ENCODE data around the gene HEATR1.
"Not testable (repeated sequence)": the region's sequence is repeated elsewhere in the genome, so short reads cannot be mapped to it uniquely, and the experiment has no call there.

The HEATR1 gene

GRCh38 chr1:236590553-236591150 lies 13.7 kb downstream of the HEATR1 start:
- DNase-seq = no peak

GRCh38 chr1:236589531-236589930 lies 14.8 kb downstream of the HEATR1 start:
- DNase-seq = no peak

- DNase-seq = no peak
Observed at GRCh38 chr1:236581528-236581927, 22.8 kb downstream of the HEATR1 start.

- not testable (repeated sequence) for DNase-seq
Observed at GRCh38 chr1:236580404-236580803, 23.9 kb downstream of the HEATR1 start.

GRCh38 chr1:236578661-236579060 lies 25.7 kb downstream of the HEATR1 start:
- DNase-seq = no peak

GRCh38 chr1:236577041-236577440 lies 27.3 kb downstream of the HEATR1 start:
- not testable (repeated sequence) for DNase-seq

- DNase-seq = no peak
Observed at GRCh38 chr1:236576004-236576403, 28.3 kb downstream of the HEATR1 start.

- DNase-seq = no peak
Observed at GRCh38 chr1:236575523-236575922, 28.8 kb downstream of the HEATR1 start.

- DNase-seq = no peak
Observed at GRCh38 chr1:236568285-236568894, 35.9 kb downstream of the HEATR1 start.

- no peak for DNase-seq
Observed at GRCh38 chr1:236565530-236565929, 38.8 kb downstream of the HEATR1 start.

GRCh38 chr1:236561976-236562375 lies 42.3 kb downstream of the HEATR1 start:
- DNase-seq = no peak

GRCh38 chr1:236560213-236560771 lies 44.0 kb downstream of the HEATR1 start:
- no peak for DNase-seq

GRCh38 chr1:236558846-236559245 lies 45.5 kb downstream of the HEATR1 start:
- no peak for DNase-seq

GRCh38 chr1:236558081-236558480 lies 46.2 kb downstream of the HEATR1 start:
- DNase-seq = no peak

GRCh38 chr1:236556606-236557005 lies 47.7 kb downstream of the HEATR1 start:
- no peak for DNase-seq

GRCh38 chr1:236553370-236553769 lies 50.9 kb downstream of the HEATR1 start:
- no peak for DNase-seq

GRCh38 chr1:236552901-236553300 lies 51.4 kb downstream of the HEATR1 start:
- no peak for DNase-seq

- no peak for DNase-seq
Observed at GRCh38 chr1:236552096-236552495, 52.2 kb downstream of the HEATR1 start.

- DNase-seq = no peak
Observed at GRCh38 chr1:236550961-236551851, 53.1 kb downstream of the HEATR1 start.

GRCh38 chr1:236548452-236548851 lies 55.9 kb downstream of the HEATR1 start:
- no peak for DNase-seq

GRCh38 chr1:236545621-236546169 lies 58.6 kb downstream of the HEATR1 start:
- no peak for DNase-seq

GRCh38 chr1:236543065-236543669 lies 61.1 kb downstream of the HEATR1 start:
- DNase-seq = no peak

- DNase-seq = no peak
Observed at GRCh38 chr1:236541710-236542109, 62.6 kb downstream of the HEATR1 start.
